HepG2 (cell line): ENCODE data around the gene AIFM1. TPM values are rescaled to one million over a fixed set of nuclear protein-coding genes. Genes with fewer than 3 reads are reported as not detected.

ENCODE experiments used
- ATAC-seq: fragments of 200-7000 bp; cut with Tn5 transposase; 3 replicates; pipeline ENCODE4 v1.9.1; 2020; ENCODE audit warnings: mild to moderate bottlenecking, moderate library complexity
- BruUV-seq: library from RNA; stranded (reverse); fragments of 400-500 nt; replicated peaks from 2 replicates; lab custom pipeline; 2021; lab: Mats Ljungman, UMichigan
- CTCF ChIA-PET: fragments of 300-600 bp; formaldehyde crosslinking; extraction: SDS; loops from one replicate; lab custom pipeline; 2021; ENCODE audit warnings: low total read pairs, inconsistent platforms, low intra/inter-chr PET ratio; lab: Yijun Ruan, JAX
- POLR2A ChIA-PET: fragments of 350-600 bp; sonication (Branson Sonifier 250); formaldehyde crosslinking; loops from one replicate; lab custom pipeline; 2020; ENCODE audit warnings: antibody characterized with exemption, inconsistent platforms; lab: Yijun Ruan, JAX
- DNase-seq: peaks from one replicate; pipeline ENCODE4 v3.0.0-alpha.2; 2015; ENCODE audit warnings: low spot score
- FAIRE-seq: peaks from 3 replicates; lab custom pipeline; 2011; peaks lifted over from hg19 to GRCh38; lab: Jason Lieb, UNC
- H2AFZ ChIP-seq: one replicate; pipeline ENCODE4 v1.6.1; 2011; ENCODE audit warnings: low read length, inconsistent platforms
- H3K27ac ChIP-seq: fragments of 300-600 bp; 3 replicates; pipeline ENCODE4 v1.8.0; 2011; ENCODE audit warnings: mixed run types, mild to moderate bottlenecking, mixed read lengths, low read length, inconsistent platforms; ENCODE audit not compliant: insufficient read depth; ENCODE audit errors: extremely low read length
- H3K27me3 ChIP-seq, 2 experiments: fragments of 200-600 bp in 1 of 2; 2 replicates in 1 of 2; 3 replicates in 1 of 2; pipeline versions ENCODE4 v1.6.0 to v1.8.0; 2011; ENCODE audit warnings: low read length in 2 of 2, mild to moderate bottlenecking in 2 of 2, moderate library complexity in 2 of 2, inconsistent platforms in 1 of 2; ENCODE audit not compliant: insufficient read depth in 2 of 2, control insufficient read depth in 1 of 2
- H3K36me3 ChIP-seq, 2 experiments: fragments of 200-600 bp in 1 of 2; replicated peaks in 1 of 2; 2 replicates in 1 of 2; 3 replicates in 1 of 2; pipeline versions ENCODE4 v1.5.1 to v1.8.0; 2011; ENCODE audit warnings: low read length in 2 of 2, inconsistent platforms in 1 of 2; ENCODE audit not compliant: insufficient read depth in 2 of 2, control insufficient read depth in 1 of 2
- H3K4me1 ChIP-seq: 2 replicates; pipeline ENCODE4 v1.5.1; 2012; ENCODE audit warnings: low read length, inconsistent platforms; ENCODE audit not compliant: insufficient read depth
- H3K4me2 ChIP-seq: 2 replicates; pipeline ENCODE4 v1.6.0; 2011; ENCODE audit warnings: low read depth, low read length, inconsistent platforms
- H3K4me3 ChIP-seq, 3 experiments: fragments of 200-600 bp in 1 of 3; sonication (generic), shearing (Covaris generic) in 1 of 3; replicated peaks in 1 of 3; 2 replicates each; pipeline ENCODE4 v1.5.1; 2011 to 2016; ENCODE audit warnings: low read length in 3 of 3, inconsistent platforms in 2 of 3, low read depth in 2 of 3, mild to moderate bottlenecking in 2 of 3, control low read depth in 1 of 3, mixed read lengths in 1 of 3; ENCODE audit not compliant: insufficient read depth in 1 of 3
- H3K79me2 ChIP-seq: one replicate; pipeline ENCODE4 v1.6.1; 2011; ENCODE audit warnings: low read length, inconsistent platforms; ENCODE audit not compliant: insufficient read depth
- H3K9ac ChIP-seq: 2 replicates; pipeline ENCODE4 v1.6.0; 2011; ENCODE audit warnings: mild to moderate bottlenecking, low read depth, low read length, inconsistent platforms; ENCODE audit not compliant: insufficient read depth
- H3K9me3 ChIP-seq: 2 replicates; pipeline ENCODE4 v1.5.1; 2012; ENCODE audit warnings: mild to moderate bottlenecking, low read length
- H4K20me1 ChIP-seq: 2 replicates; pipeline ENCODE4 v1.6.0; 2011; ENCODE audit warnings: inconsistent platforms, mild to moderate bottlenecking, low read length, moderate library complexity; ENCODE audit not compliant: insufficient read depth
- KDM4B ChIP-seq: sonication (generic); formaldehyde crosslinking; IDR thresholded peaks from 2 replicates; pipeline ENCODE4 v1.4.0; 2020; ENCODE audit warnings: missing genetic modification reagents
- ZBTB38 ChIP-seq: sonication (generic); formaldehyde crosslinking; IDR thresholded peaks from 2 replicates; pipeline ENCODE4 v1.5.1; 2020; ENCODE audit warnings: mild to moderate bottlenecking, missing genetic modification reagents
- ZC3H13 ChIP-seq: sonication (generic); formaldehyde crosslinking; IDR thresholded peaks from 2 replicates; pipeline ENCODE4 v1.8.1; 2023; ENCODE audit warnings: mild to moderate bottlenecking, missing genetic modification reagents, moderate library complexity
- ZNF205 ChIP-seq: IDR thresholded peaks from 2 replicates; pipeline ENCODE4 v1.6.1; 2018; ENCODE audit warnings: missing biosample characterization, missing genetic modification reagents
- ZNF570 ChIP-seq: sonication (generic); formaldehyde crosslinking; IDR thresholded peaks from 2 replicates; pipeline ENCODE4 v1.4.0; 2020; ENCODE audit warnings: mild to moderate bottlenecking, missing genetic modification reagents, borderline replicate concordance
- ZNF75D ChIP-seq: sonication (generic); formaldehyde crosslinking; IDR thresholded peaks from 2 replicates; pipeline ENCODE4 v1.8.1; 2023; ENCODE audit warnings: missing genetic modification reagents, mild to moderate bottlenecking, borderline replicate concordance
- ZSCAN25 ChIP-seq: sonication (generic); formaldehyde crosslinking; IDR thresholded peaks from 2 replicates; pipeline ENCODE4 v1.8.0; 2022; ENCODE audit warnings: mild to moderate bottlenecking, missing genetic modification reagents
- WGBS: methylation state at CpG from one replicate; pipeline ENCODE4 v1.1.6; 2017; ENCODE audit warnings: low lambda C conversion rate; 5-methylcytosine and 5-hydroxymethylcytosine counted together
- in situ Hi-C: cut with HindIII; loops from 2 replicates; pipeline ENCODE4 v1.10.0; 2017; ENCODE audit warnings: low pct_unique_long_range_greater_than_20kb; ENCODE audit not compliant: extremely low pct_ligation_motif_present
- intact Hi-C: fragments of 100-400 bp; cut with micrococcal nuclease; formaldehyde crosslinking; loops from one replicate; pipeline ENCODE4 v1.10.0; 2022; ENCODE audit not compliant: unreplicated experiment
- polyA plus RNA-seq, 8 experiments: library from polyadenylated mRNA; depleted of rRNA in 3 of 8; stranded (reverse) in 7 of 8; unstranded in 1 of 8; fragments of >200 nt; fragmentation: Illumina TruSeq in 4 of 8; extraction: Trizol in 4 of 8; gene quantifications; 2 replicates each; pipeline versions ENCODE4 v1.2.1 to v1.2.3, GENCODE V29; 2011 to 2016; ENCODE audit warnings: low read depth in 4 of 8, missing spikeins in 1 of 8, mixed read lengths in 1 of 8; ENCODE audit not compliant: insufficient read depth in 1 of 8
- total RNA-seq, 5 experiments: library from RNA; depleted of rRNA; stranded (reverse); fragments of >200 nt; fragmentation: Illumina TruSeq; extraction: Trizol; gene quantifications; 2 replicates each; pipeline ENCODE4 v1.2.3, GENCODE V29; 2016; ENCODE audit warnings: low read depth in 1 of 5
- TF ChIP-seq, protein P1 (sequence below): sonication (generic); formaldehyde crosslinking; IDR thresholded peaks from 2 replicates; pipeline ENCODE4 v1.4.0; 2020; ENCODE audit warnings: missing genetic modification reagents, mild to moderate bottlenecking, borderline replicate concordance
- TF ChIP-seq, protein P2 (sequence below): sonication (generic); formaldehyde crosslinking; IDR thresholded peaks from 2 replicates; pipeline ENCODE4 v1.8.1; 2023; ENCODE audit warnings: mild to moderate bottlenecking, missing genetic modification reagents
- TF ChIP-seq, protein P3 (sequence below): IDR thresholded peaks from 2 replicates; pipeline ENCODE4 v1.4.0; 2020; ENCODE audit warnings: mild to moderate bottlenecking, missing genetic modification reagents

Gene AIFM1
- total and polyA plus RNA-seq, 2 of the 13 experiments (the other 11 are each of a cell fraction or from before 2014, with no cell fraction given) = 42.8 to 46.9 TPM

DNA sequence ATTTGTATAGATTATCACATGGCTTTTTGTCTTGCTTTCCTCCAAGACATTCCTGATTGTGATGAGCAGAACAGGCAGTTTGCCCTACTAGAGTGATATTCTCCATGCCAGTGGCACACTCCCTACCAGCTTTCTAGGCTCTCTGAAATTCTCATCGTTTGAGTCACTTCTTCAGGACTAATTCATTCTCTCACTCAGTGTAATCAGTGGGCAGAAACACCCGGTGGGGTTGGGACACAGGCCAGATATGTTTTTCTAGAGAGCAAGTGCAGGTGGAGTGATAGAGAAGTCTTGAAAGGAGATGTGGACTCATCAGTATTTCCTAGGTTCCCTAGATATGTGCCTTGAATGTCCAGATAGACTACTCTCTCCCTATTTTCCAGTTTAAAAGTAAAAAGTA, 19.2 kb upstream of the AIFM1 start:
- ATAC-seq = no peak
- CTCF ChIA-PET = no interaction called here
- H3K4me1 ChIP-seq = no peaks in the 10 kb centered on the region
- no peaks in the 10 kb centered on the region for H3K9me3 ChIP-seq
- in situ Hi-C loops = no loop called here
- intact Hi-C loops = no loop called here
- 17% methylated on average over 2 of the region's 2 CpGs for WGBS
- DNase-seq = no peak
- no peak overlapping the region for H3K9ac ChIP-seq
- H2AFZ ChIP-seq = no peak overlapping the region
- TF ChIP-seq, protein P1, sequence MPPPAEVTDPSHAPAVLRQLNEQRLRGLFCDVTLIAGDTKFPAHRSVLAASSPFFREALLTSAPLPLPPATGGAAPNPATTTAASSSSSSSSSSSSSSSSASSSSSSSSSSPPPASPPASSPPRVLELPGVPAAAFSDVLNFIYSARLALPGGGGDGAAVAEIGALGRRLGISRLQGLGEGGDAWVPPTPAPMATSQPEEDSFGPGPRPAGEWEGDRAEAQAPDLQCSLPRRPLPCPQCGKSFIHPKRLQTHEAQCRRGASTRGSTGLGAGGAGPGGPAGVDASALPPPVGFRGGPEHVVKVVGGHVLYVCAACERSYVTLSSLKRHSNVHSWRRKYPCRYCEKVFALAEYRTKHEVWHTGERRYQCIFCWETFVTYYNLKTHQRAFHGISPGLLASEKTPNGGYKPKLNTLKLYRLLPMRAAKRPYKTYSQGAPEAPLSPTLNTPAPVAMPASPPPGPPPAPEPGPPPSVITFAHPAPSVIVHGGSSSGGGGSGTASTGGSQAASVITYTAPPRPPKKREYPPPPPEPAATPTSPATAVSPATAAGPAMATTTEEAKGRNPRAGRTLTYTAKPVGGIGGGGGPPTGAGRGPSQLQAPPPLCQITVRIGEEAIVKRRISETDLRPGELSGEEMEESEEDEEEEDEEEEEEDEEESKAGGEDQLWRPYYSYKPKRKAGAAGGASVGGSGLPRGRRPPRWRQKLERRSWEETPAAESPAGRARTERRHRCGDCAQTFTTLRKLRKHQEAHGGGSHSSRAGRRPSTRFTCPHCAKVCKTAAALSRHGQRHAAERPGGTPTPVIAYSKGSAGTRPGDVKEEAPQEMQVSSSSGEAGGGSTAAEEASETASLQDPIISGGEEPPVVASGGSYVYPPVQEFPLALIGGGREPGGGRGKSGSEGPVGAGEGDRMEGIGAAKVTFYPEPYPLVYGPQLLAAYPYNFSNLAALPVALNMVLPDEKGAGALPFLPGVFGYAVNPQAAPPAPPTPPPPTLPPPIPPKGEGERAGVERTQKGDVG (CRISPR knock-in tag) = no peak
- no peak for TF ChIP-seq ZC3H13 (CRISPR knock-in tag)
- no peak for TF ChIP-seq KDM4B
- no peak for TF ChIP-seq ZNF570 (CRISPR knock-in tag)
- no peak for TF ChIP-seq ZNF205 (CRISPR knock-in tag)
- TF ChIP-seq, protein P2, sequence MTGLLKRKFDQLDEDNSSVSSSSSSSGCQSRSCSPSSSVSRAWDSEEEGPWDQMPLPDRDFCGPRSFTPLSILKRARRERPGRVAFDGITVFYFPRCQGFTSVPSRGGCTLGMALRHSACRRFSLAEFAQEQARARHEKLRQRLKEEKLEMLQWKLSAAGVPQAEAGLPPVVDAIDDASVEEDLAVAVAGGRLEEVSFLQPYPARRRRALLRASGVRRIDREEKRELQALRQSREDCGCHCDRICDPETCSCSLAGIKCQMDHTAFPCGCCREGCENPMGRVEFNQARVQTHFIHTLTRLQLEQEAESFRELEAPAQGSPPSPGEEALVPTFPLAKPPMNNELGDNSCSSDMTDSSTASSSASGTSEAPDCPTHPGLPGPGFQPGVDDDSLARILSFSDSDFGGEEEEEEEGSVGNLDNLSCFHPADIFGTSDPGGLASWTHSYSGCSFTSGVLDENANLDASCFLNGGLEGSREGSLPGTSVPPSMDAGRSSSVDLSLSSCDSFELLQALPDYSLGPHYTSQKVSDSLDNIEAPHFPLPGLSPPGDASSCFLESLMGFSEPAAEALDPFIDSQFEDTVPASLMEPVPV = no peak
- TF ChIP-seq ZNF75D (CRISPR knock-in tag) = no peak
- TF ChIP-seq, protein P3, sequence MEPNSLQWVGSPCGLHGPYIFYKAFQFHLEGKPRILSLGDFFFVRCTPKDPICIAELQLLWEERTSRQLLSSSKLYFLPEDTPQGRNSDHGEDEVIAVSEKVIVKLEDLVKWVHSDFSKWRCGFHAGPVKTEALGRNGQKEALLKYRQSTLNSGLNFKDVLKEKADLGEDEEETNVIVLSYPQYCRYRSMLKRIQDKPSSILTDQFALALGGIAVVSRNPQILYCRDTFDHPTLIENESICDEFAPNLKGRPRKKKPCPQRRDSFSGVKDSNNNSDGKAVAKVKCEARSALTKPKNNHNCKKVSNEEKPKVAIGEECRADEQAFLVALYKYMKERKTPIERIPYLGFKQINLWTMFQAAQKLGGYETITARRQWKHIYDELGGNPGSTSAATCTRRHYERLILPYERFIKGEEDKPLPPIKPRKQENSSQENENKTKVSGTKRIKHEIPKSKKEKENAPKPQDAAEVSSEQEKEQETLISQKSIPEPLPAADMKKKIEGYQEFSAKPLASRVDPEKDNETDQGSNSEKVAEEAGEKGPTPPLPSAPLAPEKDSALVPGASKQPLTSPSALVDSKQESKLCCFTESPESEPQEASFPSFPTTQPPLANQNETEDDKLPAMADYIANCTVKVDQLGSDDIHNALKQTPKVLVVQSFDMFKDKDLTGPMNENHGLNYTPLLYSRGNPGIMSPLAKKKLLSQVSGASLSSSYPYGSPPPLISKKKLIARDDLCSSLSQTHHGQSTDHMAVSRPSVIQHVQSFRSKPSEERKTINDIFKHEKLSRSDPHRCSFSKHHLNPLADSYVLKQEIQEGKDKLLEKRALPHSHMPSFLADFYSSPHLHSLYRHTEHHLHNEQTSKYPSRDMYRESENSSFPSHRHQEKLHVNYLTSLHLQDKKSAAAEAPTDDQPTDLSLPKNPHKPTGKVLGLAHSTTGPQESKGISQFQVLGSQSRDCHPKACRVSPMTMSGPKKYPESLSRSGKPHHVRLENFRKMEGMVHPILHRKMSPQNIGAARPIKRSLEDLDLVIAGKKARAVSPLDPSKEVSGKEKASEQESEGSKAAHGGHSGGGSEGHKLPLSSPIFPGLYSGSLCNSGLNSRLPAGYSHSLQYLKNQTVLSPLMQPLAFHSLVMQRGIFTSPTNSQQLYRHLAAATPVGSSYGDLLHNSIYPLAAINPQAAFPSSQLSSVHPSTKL = no peak
- TF ChIP-seq ZSCAN25 (CRISPR knock-in tag) = no peak
- TF ChIP-seq ZBTB38 (CRISPR knock-in tag) = no peak
- H3K36me3 ChIP-seq = no peaks in the 10 kb centered on the region
- H3K27ac ChIP-seq = no peak overlapping the region
- BruUV-seq = no TSS peak
- H3K4me3 ChIP-seq = no peak overlapping the region
- POLR2A ChIA-PET = no interaction called here
- H3K27me3 ChIP-seq = no peaks in the 10 kb centered on the region
- no peaks in the 10 kb centered on the region for H3K79me2 ChIP-seq
- no peak overlapping the region for H3K4me2 ChIP-seq
- FAIRE-seq = no peak
- H4K20me1 ChIP-seq = no peaks in the 10 kb centered on the region
